ENCODE data around the gene ARRDC3.

The ARRDC3 gene, protein sequence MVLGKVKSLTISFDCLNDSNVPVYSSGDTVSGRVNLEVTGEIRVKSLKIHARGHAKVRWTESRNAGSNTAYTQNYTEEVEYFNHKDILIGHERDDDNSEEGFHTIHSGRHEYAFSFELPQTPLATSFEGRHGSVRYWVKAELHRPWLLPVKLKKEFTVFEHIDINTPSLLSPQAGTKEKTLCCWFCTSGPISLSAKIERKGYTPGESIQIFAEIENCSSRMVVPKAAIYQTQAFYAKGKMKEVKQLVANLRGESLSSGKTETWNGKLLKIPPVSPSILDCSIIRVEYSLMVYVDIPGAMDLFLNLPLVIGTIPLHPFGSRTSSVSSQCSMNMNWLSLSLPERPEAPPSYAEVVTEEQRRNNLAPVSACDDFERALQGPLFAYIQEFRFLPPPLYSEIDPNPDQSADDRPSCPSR

DNA sequence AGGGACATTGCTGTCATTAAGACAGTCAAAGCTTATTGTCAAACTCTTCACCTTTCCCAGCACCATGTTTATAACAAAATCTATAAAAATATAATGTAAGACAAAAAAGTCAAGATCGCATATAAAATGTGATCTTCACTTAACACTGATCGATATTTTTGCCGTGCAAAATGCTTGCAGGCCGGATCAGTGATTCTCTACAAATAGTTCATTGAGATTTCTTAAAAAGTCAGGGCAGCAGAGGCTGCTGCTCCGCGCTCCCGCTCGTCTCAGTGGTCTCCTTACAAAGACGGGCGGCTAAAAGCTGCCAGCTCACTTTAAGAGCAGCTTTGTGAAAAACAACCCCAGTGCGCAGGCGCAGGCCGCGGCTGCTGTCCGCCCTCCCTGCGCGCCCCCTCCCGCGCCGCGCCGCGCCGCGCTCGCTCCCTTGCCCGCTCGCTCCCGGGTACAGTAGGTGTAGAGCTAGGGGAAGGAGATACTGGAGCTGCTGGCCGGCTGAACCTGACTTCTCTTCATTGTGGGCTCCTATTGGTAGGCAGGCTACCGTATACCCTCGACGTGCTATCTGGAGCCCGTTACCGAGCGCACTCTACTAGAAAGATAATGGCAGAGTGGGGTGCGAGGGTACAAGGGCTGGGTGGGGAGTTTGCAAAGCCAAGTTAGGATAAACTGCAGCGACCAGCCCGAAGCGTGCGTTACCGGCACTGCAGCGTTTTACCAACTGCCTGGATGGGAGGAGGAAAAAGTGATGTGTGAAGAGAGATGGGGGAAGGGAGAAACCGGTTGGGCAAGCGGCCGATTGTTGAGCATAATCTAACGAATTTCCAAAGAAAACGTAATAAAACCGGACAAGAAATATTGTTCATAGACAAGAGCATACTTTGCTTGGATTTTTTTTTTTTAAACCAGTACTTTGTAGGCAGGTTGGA lies at the start of gene ARRDC3:
TSS of gene ARRDC3 (minus strand) at position 291 of the 929 bp plus-strand sequence. CDS start at position 66, 225 bp downstream.
- H3K9me3 ChIP-seq (ENCODE audit: insufficient read depth, low read length), result no peaks in the 10 kb centered on the region
- H3K4me2 ChIP-seq (ENCODE audit: low read length), result peak within 1 kb of the TSS; percentile 76
- peaks cover 2% of the 10 kb centered on the region for H3K36me3 ChIP-seq (replicated peaks; ENCODE audit: low read depth, low read length)
- peaks cover 11% of the 10 kb centered on the region for H3K4me1 ChIP-seq (ENCODE audit: low read length)
- H3K27ac ChIP-seq (ENCODE audit: low read length), result peak within 1 kb of the TSS; percentile 97
- peak within 1 kb of the TSS; percentile 96 for H3K4me3 ChIP-seq (ENCODE audit: low read length)
- no peaks in the 10 kb centered on the region for H4K20me1 ChIP-seq (ENCODE audit: insufficient read depth, low read length)
- H3K79me2 ChIP-seq (ENCODE audit: low read length), result peaks cover 43% of the 10 kb centered on the region
- H2AFZ ChIP-seq (ENCODE audit: low read depth, low read length), result peak within 1 kb of the TSS; percentile 82; the same call in 1 of the 2 replicates
- TF ChIP-seq, protein P1, sequence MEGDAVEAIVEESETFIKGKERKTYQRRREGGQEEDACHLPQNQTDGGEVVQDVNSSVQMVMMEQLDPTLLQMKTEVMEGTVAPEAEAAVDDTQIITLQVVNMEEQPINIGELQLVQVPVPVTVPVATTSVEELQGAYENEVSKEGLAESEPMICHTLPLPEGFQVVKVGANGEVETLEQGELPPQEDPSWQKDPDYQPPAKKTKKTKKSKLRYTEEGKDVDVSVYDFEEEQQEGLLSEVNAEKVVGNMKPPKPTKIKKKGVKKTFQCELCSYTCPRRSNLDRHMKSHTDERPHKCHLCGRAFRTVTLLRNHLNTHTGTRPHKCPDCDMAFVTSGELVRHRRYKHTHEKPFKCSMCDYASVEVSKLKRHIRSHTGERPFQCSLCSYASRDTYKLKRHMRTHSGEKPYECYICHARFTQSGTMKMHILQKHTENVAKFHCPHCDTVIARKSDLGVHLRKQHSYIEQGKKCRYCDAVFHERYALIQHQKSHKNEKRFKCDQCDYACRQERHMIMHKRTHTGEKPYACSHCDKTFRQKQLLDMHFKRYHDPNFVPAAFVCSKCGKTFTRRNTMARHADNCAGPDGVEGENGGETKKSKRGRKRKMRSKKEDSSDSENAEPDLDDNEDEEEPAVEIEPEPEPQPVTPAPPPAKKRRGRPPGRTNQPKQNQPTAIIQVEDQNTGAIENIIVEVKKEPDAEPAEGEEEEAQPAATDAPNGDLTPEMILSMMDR (IDR thresholded peaks at IDR 0.05; ENCODE audit: low read depth, low read length), result no peak
- no peak for TF ChIP-seq EZH2phosphoT487 (IDR thresholded peaks at IDR 0.05; ENCODE audit: low read depth)
- H3K9ac ChIP-seq (ENCODE audit: low read length), result peak within 1 kb of the TSS; percentile 83
- no peaks in the 10 kb centered on the region for H3K27me3 ChIP-seq (ENCODE audit: low read depth, low read length)

DNA sequence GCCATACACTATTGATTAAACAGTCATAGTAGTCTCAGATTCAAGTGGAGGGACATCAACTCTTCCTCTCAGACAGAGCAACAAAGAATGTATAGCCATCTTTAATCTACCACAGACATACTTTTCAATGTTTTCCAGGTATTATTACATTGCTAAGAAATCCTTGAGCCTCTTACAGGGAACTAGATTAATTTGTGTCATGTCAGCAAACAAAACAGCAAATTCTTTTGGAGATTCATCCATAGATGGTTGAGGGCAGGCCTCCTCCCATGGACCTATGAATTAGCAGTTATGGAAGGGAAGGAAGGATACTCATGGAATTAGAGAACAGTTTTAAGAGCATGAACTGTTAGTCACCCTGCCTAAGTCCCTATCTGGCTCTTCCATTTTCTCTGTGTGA lies 47.8 kb upstream of the ARRDC3 start:
- Histone ChIP-seq H3K4me2 (ENCODE audit: low read length) (no peak overlapping the region), H3K79me2 (ENCODE audit: low read length) (no peaks in the 10 kb centered on the region), H3K9me3 (ENCODE audit: insufficient read depth, low read length) (no peaks in the 10 kb centered on the region), H4K20me1 (ENCODE audit: insufficient read depth, low read length) (no peaks in the 10 kb centered on the region), H2AFZ (ENCODE audit: low read depth, low read length) (no peak overlapping the region), H3K9ac (ENCODE audit: low read length) (no peak overlapping the region), H3K27ac (ENCODE audit: low read length) (no peak overlapping the region), H3K27me3 (ENCODE audit: low read depth, low read length) (no peaks in the 10 kb centered on the region), H3K4me3 (ENCODE audit: low read length) (no peak overlapping the region), H3K36me3 (replicated peaks; ENCODE audit: low read depth, low read length) (no peaks in the 10 kb centered on the region), H3K4me1 (ENCODE audit: low read length) (no peaks in the 10 kb centered on the region)
- TF ChIP-seq EZH2phosphoT487 (IDR thresholded peaks at IDR 0.05; ENCODE audit: low read depth), result no peak
- TF ChIP-seq, protein P1 (IDR thresholded peaks at IDR 0.05; ENCODE audit: low read depth, low read length), result no peak

DNA sequence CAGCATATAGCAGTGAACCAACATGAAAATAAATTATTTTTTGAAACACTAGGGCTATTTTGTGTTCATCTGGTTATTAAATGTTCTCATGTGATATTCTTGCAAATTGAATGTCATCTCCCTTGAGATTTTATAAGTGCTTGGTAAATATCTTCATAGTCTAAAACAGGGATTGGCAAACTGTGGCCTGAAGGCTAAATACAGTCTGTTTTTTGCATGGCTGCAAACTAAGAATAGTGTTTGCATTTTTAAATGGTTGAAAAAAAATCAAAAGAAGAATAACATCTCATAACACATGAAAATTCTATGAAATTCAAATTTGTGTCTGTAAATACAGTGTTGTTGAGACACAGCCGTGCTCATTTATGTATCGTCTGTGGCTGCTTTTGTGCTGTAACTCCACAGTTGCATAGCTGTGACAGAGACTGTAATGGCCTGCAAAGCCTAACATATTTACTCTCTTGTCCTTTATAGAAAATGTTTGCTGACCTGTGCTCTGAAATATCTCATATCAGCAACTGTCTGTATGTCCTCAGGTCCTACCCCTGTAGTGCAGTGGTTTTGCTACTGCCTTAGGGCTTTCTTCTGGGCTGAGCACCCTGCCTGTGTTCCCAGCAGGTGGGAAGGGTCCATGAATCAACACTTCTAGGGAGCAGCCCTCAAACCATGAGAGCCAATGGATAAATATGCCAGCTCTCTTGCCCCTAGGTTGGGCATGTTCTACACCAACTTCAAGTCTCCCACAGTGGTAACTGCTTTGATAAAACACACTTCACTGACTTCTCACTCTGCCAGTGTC lies 41.7 kb upstream of the ARRDC3 start:
- Histone ChIP-seq H3K4me1 (ENCODE audit: low read length) (no peaks in the 10 kb centered on the region), H4K20me1 (ENCODE audit: insufficient read depth, low read length) (no peaks in the 10 kb centered on the region), H3K79me2 (ENCODE audit: low read length) (no peaks in the 10 kb centered on the region), H3K9ac (ENCODE audit: low read length) (no peak overlapping the region), H3K27ac (ENCODE audit: low read length) (no peak overlapping the region), H3K4me2 (ENCODE audit: low read length) (no peak overlapping the region), H3K4me3 (ENCODE audit: low read length) (no peak overlapping the region), H3K27me3 (ENCODE audit: low read depth, low read length) (no peaks in the 10 kb centered on the region), H3K36me3 (replicated peaks; ENCODE audit: low read depth, low read length) (no peaks in the 10 kb centered on the region), H2AFZ (ENCODE audit: low read depth, low read length) (no peak overlapping the region), H3K9me3 (ENCODE audit: insufficient read depth, low read length) (no peaks in the 10 kb centered on the region)
- no peak for TF ChIP-seq EZH2phosphoT487 (IDR thresholded peaks at IDR 0.05; ENCODE audit: low read depth)
- TF ChIP-seq, protein P1 (IDR thresholded peaks at IDR 0.05; ENCODE audit: low read depth, low read length), result no peak

Measured in OCI-LY3 (cell line).